Thymus (tissue), 14 donors: ENCODE measurements around the gene OR4S2. TPM values are rescaled to one million over a fixed set of nuclear protein-coding genes. Genes with fewer than 3 reads are reported as not detected.

ENCODE experiments used
- DNase-seq, 9 donors: peaks; one replicate each; pipeline ENCODE4 v3.0.0-alpha.2; 2013; ENCODE audit warnings: low spot score in 9 of 9, low read depth in 6 of 9, missing footprints in 1 of 9
- H3K27ac ChIP-seq, 2 donors: one replicate each; pipeline ENCODE4 v1.5.1; 2013; ENCODE audit warnings: control low read depth in 1 of 2, low read depth in 1 of 2, low read length in 1 of 2, mild to moderate bottlenecking in 1 of 2, moderate library complexity in 1 of 2
- H3K27me3 ChIP-seq, 2 donors: one replicate each; pipeline ENCODE4 v1.5.1; 2013; ENCODE audit warnings: low read length in 1 of 2; ENCODE audit not compliant: control insufficient read depth in 2 of 2, insufficient read depth in 1 of 2
- H3K36me3 ChIP-seq, 2 donors: one replicate each; pipeline ENCODE4 v1.5.1; 2013; ENCODE audit warnings: low read length in 1 of 2, mild to moderate bottlenecking in 1 of 2, moderate library complexity in 1 of 2; ENCODE audit not compliant: control insufficient read depth in 2 of 2, insufficient read depth in 2 of 2
- H3K4me1 ChIP-seq, 2 donors: one replicate each; pipeline ENCODE4 v1.5.1; 2013; ENCODE audit warnings: low read length in 2 of 2; ENCODE audit not compliant: control insufficient read depth in 2 of 2, insufficient read depth in 2 of 2
- H3K4me3 ChIP-seq, 2 donors: one replicate each; pipeline ENCODE4 v1.5.1; 2013; ENCODE audit warnings: low read length in 2 of 2, control low read depth in 1 of 2, mild to moderate bottlenecking in 1 of 2
- H3K9me3 ChIP-seq, 2 donors: one replicate each; pipeline ENCODE4 v1.5.1; 2013; ENCODE audit warnings: low read length in 1 of 2, mild to moderate bottlenecking in 1 of 2; ENCODE audit not compliant: control insufficient read depth in 2 of 2, insufficient read depth in 1 of 2
- WGBS: extraction: QIAGEN DNeasy Blood & Tissue Kit; methylation state at CpG from one replicate; pipeline ENCODE4 v1.1.7; 2013; 5-methylcytosine and 5-hydroxymethylcytosine counted together
- long read RNA-seq, 10 donors: transcript quantifications; one replicate each; lab custom pipeline, GENCODE V29; 2026
- polyA plus RNA-seq: library from polyadenylated mRNA; stranded (reverse); fragments of 200-250 nt; gene quantifications from one replicate; pipeline ENCODE4 v1.2.3, GENCODE V29; 2013
- total RNA-seq: library from RNA; stranded (reverse); fragments of 120-200 nt; gene quantifications from one replicate; pipeline ENCODE4 v1.2.4, GENCODE V29; 2013
- donor health status: healthy.

OR4S2 gene, protein sequence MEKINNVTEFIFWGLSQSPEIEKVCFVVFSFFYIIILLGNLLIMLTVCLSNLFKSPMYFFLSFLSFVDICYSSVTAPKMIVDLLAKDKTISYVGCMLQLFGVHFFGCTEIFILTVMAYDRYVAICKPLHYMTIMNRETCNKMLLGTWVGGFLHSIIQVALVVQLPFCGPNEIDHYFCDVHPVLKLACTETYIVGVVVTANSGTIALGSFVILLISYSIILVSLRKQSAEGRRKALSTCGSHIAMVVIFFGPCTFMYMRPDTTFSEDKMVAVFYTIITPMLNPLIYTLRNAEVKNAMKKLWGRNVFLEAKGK
- not detected for total RNA-seq
- polyA plus RNA-seq = not detected
- long read RNA-seq, donor 1 = 0 reads
- long read RNA-seq, donor 2 = 0 reads
- long read RNA-seq, donor 3 = 0 reads
- long read RNA-seq, donor 4 = 0 reads
- long read RNA-seq, donor 5 = 0 reads
- long read RNA-seq, donor 6 = 0 reads
- long read RNA-seq, donor 7 = 0 reads
- long read RNA-seq, donor 8 = 0 reads
- long read RNA-seq, donor 9 = 0 reads
- long read RNA-seq, donor 10 = 0 reads

DNA sequence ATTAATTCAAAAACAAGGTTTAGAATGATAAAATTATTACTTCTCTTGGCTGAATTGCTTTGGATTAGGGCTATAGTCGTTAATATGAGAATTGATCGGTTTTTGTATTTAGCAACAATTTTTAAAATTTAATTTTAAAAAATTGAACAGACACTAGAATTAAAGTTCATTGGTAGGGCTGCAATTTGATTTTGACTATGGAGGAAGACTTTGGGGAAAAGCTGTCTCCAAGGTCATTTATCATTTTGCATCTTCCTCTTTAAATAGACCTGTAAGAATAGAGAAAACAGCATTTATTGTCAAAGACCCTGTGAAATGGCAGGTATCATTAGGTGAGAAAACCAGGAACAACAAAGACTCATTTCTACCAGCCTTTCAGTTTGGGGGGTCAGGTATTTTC lies at the start of gene OR4S2:
OR4S2 (plus strand) TSS at position 301 of the 400 bp plus-strand sequence. CDS start 2,577 bp downstream, outside the sequence.
- DNase-seq = no peak

GRCh38 chr11:55607545-55607944 lies 40.6 kb upstream of the OR4S2 start, which contains the start of gene OR4C11:
Gene OR4C11, minus strand, starts transcription at chr11:55607645. Its CDS starts 3,272 bp downstream, at chr11:55604373.
- H3K36me3 ChIP-seq = no peaks in the 10 kb centered on the region
- H3K4me1 ChIP-seq = no peaks in the 10 kb centered on the region
- H3K4me3 ChIP-seq = no peak within 1 kb of the TSS
- 52% methylated on average over 2 of the region's 2 CpGs for whole genome bisulfite sequencing
- H3K27ac ChIP-seq = no peak within 1 kb of the TSS
- H3K27me3 ChIP-seq = no peaks in the 10 kb centered on the region
- no peaks in the 10 kb centered on the region for H3K9me3 ChIP-seq
- no peak for DNase-seq

More for the DNA sequence above, at the start of gene OR4S2:
- no peaks in the 10 kb centered on the region for H3K27me3 ChIP-seq
- no peaks in the 10 kb centered on the region for H3K36me3 ChIP-seq
- H3K4me1 ChIP-seq = no peaks in the 10 kb centered on the region
- no peak within 1 kb of the TSS for H3K4me3 ChIP-seq
- no peaks in the 10 kb centered on the region for H3K9me3 ChIP-seq
- no peak within 1 kb of the TSS for H3K27ac ChIP-seq
- WGBS = 79% methylated on average over 2 of the region's 2 CpGs

GRCh38 chr11:55624531-55624930 lies 23.6 kb upstream of the OR4S2 start:
- peaks cover 0 to 3% of the 10 kb centered on the region in 2 donors for H3K9me3 ChIP-seq
- H3K4me1 ChIP-seq = no peaks in the 10 kb centered on the region
- no peak overlapping the region for H3K4me3 ChIP-seq
- no peaks in the 10 kb centered on the region for H3K27me3 ChIP-seq
- 92% methylated on average over 1 of the region's 1 CpG for WGBS
- no peak for DNase-seq
- no peak overlapping the region for H3K27ac ChIP-seq
- no peaks in the 10 kb centered on the region for H3K36me3 ChIP-seq

DNA sequence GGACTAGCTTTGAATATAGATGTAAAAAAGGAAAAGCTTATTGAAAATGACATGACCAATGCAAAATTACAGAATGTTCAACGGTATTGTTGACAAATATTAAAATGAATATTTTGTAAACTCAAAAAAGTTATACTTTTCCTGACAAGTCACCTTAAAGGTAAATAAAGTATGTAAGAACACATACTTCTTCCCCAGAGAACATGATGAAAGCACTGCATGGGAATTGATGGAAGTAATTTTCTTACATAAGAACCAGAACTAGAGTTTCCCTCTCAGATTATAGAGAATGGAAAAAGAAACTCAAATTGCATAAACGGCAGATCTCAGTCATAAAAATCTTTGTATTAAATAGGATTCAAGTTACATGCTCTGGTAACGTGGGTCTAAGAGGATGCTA lies 13.3 kb upstream of the OR4S2 start, which contains the start of gene OR4P4:
OR4P4 (plus strand) TSS at position 301 of the 400 bp plus-strand sequence.
- H3K27ac ChIP-seq = no peak within 1 kb of the TSS
- DNase-seq = no peak
- WGBS = 61% methylated on average over 3 of the region's 3 CpGs
- H3K9me3 ChIP-seq = no peaks in the 10 kb centered on the region
- H3K4me1 ChIP-seq = no peaks in the 10 kb centered on the region
- no peaks in the 10 kb centered on the region for H3K27me3 ChIP-seq
- H3K4me3 ChIP-seq = no peak within 1 kb of the TSS
- no peaks in the 10 kb centered on the region for H3K36me3 ChIP-seq

GRCh38 chr11:55652560-55652959 lies 4.4 kb downstream of the OR4S2 start:
- Histone ChIP-seq H3K27ac (no peak overlapping the region), H3K4me1 (no peaks in the 10 kb centered on the region), H3K27me3 (no peaks in the 10 kb centered on the region), H3K9me3 (no peaks in the 10 kb centered on the region), H3K4me3 (no peak overlapping the region), H3K36me3 (no peaks in the 10 kb centered on the region)
- 65% methylated on average over 1 of the region's 1 CpG for whole genome bisulfite sequencing
- no peak for DNase-seq

DNA sequence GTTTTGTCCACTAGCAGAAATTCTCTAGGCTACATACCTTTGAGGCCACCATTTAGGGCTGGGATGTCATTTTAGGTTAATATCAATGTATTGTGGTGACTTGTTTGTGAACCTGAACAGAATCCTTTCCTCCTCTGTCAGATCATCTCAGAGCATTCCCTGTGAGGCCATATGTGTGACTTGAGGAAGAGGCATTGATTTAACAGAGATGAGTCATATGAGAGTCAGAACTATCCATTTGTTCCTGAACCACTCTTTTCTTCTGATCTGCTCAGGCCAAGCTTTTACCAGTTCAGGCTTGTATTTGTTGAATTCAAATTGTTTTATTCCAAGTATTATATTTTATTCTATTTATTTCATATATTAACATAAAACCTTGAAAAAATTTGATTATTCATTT lies 7.0 kb downstream of the OR4S2 start:
- Histone ChIP-seq H3K27ac (no peak overlapping the region), H3K4me1 (no peaks in the 10 kb centered on the region), H3K4me3 (no peak overlapping the region), H3K9me3 (no peaks in the 10 kb centered on the region), H3K36me3 (no peaks in the 10 kb centered on the region), H3K27me3 (no peaks in the 10 kb centered on the region)
- DNase-seq = no peak

DNA sequence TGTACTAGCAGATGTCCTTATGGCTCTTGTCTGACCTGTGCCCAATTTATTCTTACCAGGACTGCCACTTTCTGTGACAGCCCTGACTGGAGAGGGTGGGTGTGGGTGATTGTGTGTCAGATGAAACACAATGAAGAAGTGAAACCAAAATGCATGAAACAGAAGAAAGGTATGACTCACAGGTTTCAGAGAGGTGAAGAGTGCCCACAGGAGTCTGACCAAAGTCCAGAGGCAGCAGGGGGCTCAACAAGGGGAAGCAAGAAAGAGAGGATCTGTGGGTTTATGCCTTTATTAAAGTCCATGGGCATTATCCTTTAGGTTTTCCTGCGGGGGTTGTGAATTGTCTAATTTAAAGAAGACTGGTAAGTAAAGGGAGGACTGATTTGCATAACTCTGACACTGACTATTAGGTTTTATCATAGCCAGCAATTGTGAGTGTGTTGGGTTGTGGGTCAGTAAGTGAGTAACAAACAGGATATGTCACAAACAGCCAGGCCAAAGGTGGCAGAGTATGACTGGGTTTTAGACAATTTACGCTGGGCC lies 10.0 kb downstream of the OR4S2 start:
- Histone ChIP-seq H3K27ac (no peak overlapping the region), H3K4me3 (no peak overlapping the region)
- whole genome bisulfite sequencing = 89% methylated on average over 2 of the region's 2 CpGs

GRCh38 chr11:55658608-55659007 lies 10.5 kb downstream of the OR4S2 start:
- Histone ChIP-seq H3K36me3 (no peaks in the 10 kb centered on the region), H3K4me3 (no peak overlapping the region), H3K4me1 (no peaks in the 10 kb centered on the region), H3K27ac (no peak overlapping the region), H3K9me3 (no peaks in the 10 kb centered on the region), H3K27me3 (no peaks in the 10 kb centered on the region)
- DNase-seq = no peak
- 66% methylated on average over 1 of the region's 1 CpG for WGBS

More for the DNA sequence above, 10.0 kb downstream of the OR4S2 start:
- H3K9me3 ChIP-seq = no peaks in the 10 kb centered on the region
- no peaks in the 10 kb centered on the region for H3K27me3 ChIP-seq
- no peaks in the 10 kb centered on the region for H3K4me1 ChIP-seq
- DNase-seq = no peak
- no peaks in the 10 kb centered on the region for H3K36me3 ChIP-seq

DNA sequence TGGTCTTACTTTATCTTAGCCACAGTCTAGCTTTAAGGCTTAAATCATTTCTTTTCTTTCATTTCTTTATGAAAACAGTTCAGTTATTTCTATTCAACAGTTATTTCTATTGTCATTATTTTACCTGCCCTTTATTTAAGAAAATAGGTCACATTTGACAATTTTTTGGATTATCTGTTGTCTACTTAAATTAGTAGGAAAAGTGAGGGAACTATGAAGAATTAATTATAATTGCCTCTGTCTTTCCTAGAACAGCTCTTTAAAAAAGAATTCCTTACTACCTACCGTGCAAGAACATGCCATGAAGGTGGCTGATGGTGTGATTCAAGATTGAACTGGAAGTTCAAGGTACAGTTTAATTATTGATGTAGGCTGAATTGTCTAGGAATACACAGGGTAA lies 13.8 kb downstream of the OR4S2 start, which contains the start of gene OR4C6:
OR4C6 (plus strand) TSS at position 301 of the 400 bp plus-strand sequence. CDS start 2,966 bp downstream, outside the sequence.
- 90% methylated on average over 1 of the region's 1 CpG for WGBS
- H3K9me3 ChIP-seq = peaks cover 0 to 6% of the 10 kb centered on the region in 2 donors
- no peaks in the 10 kb centered on the region for H3K36me3 ChIP-seq
- no peak within 1 kb of the TSS for H3K27ac ChIP-seq
- no peaks in the 10 kb centered on the region for H3K4me1 ChIP-seq
- H3K27me3 ChIP-seq = no peaks in the 10 kb centered on the region
- no peak within 1 kb of the TSS for H3K4me3 ChIP-seq
- no peak for DNase-seq
